Measurements from ENCODE around the gene C8B.

DNA sequence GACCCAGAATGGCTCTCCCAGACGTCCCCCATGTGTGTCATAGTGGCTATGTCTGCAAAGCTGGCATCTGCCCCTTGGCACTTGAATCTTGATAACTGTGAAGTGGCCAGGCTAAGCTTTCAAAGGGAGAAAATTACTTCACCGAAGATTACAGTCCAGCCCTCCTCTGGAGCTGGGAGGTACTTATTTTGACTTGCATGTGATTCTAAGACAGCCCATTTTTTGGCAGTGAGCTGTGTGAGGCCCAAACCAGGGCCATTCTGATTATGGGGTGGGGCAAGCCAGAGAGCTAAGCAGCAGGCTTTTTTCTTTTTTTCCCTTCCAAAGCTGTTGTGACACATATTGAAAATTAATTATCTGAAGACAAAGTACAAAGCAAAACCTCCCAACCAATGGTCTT is 42.1 kb upstream of the C8B start:
- no peak for TF ChIP-seq EP300 (IDR thresholded peaks at IDR 0.05)
- TF ChIP-seq, protein P1, sequence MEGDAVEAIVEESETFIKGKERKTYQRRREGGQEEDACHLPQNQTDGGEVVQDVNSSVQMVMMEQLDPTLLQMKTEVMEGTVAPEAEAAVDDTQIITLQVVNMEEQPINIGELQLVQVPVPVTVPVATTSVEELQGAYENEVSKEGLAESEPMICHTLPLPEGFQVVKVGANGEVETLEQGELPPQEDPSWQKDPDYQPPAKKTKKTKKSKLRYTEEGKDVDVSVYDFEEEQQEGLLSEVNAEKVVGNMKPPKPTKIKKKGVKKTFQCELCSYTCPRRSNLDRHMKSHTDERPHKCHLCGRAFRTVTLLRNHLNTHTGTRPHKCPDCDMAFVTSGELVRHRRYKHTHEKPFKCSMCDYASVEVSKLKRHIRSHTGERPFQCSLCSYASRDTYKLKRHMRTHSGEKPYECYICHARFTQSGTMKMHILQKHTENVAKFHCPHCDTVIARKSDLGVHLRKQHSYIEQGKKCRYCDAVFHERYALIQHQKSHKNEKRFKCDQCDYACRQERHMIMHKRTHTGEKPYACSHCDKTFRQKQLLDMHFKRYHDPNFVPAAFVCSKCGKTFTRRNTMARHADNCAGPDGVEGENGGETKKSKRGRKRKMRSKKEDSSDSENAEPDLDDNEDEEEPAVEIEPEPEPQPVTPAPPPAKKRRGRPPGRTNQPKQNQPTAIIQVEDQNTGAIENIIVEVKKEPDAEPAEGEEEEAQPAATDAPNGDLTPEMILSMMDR (IDR thresholded peaks at IDR 0.05), result no peak

Data from tibial nerve (tissue), 4 donors.